ENCODE results near the gene ELMOD3.

ELMOD3 gene

GRCh38 chr2:85355073-85355410 is 473 bp downstream of the ELMOD3 start:
- Histone ChIP-seq H3K36me3 (replicated peaks; ENCODE audit: insufficient read depth, low read length) (no peaks in the 10 kb centered on the region), H3K9me3 (replicated peaks; ENCODE audit: insufficient read depth, low read length) (no peaks in the 10 kb centered on the region), H3K79me2 (ENCODE audit: low read length) (peaks cover 35% of the 10 kb centered on the region), H3K4me3 (ENCODE audit: low read length) (peak overlapping the region; percentile 96), H3K9me2 (replicated peaks; ENCODE audit: insufficient read depth, low read length) (no peaks in the 10 kb centered on the region), H3K4me2 (ENCODE audit: low read depth, low read length) (peak overlapping the region; percentile 80), H3K9ac (ENCODE audit: low read length) (peak overlapping the region; percentile 77), H2AFZ (ENCODE audit: low read length) (peak overlapping the region; percentile 88), H4K20me1 (ENCODE audit: insufficient read depth, low read length) (no peaks in the 10 kb centered on the region), H3K4me1 (ENCODE audit: low read length) (peaks cover 11% of the 10 kb centered on the region; the same call in 1 of the 2 replicates), H3F3A (ENCODE audit: insufficient read depth, low read length) (peaks cover 5% of the 10 kb centered on the region; the same call in 1 of the 2 replicates), H3K27me3 (replicated peaks; ENCODE audit: insufficient read depth, low read length) (no peaks in the 10 kb centered on the region), H3K27ac (ENCODE audit: low read length) (peak overlapping the region; percentile 20; the same call in 1 of the 2 replicates)
- no peak for DNase-seq
- TF ChIP-seq EZH2 (optimal IDR thresholded peaks at IDR 0.05; ENCODE audit: low read depth, low read length) (no peak), EZH2phosphoT487 (IDR thresholded peaks at IDR 0.05; ENCODE audit: low read length) (no peak), CTCF (IDR thresholded peaks at IDR 0.05; ENCODE audit: low read length) (no peak)

- H3F3A ChIP-seq (ENCODE audit: insufficient read depth, low read length), result peaks cover 5% of the 10 kb centered on the region; the same call in 1 of the 2 replicates
- no peaks in the 10 kb centered on the region for H3K27me3 ChIP-seq (replicated peaks; ENCODE audit: insufficient read depth, low read length)
- no peaks in the 10 kb centered on the region for H3K9me3 ChIP-seq (replicated peaks; ENCODE audit: insufficient read depth, low read length)
- DNase-seq, result no peak
- no peaks in the 10 kb centered on the region for H3K9me2 ChIP-seq (replicated peaks; ENCODE audit: insufficient read depth, low read length)
- peaks cover 11% of the 10 kb centered on the region; the same call in 1 of the 2 replicates for H3K4me1 ChIP-seq (ENCODE audit: low read length)
- H4K20me1 ChIP-seq (ENCODE audit: insufficient read depth, low read length), result no peaks in the 10 kb centered on the region
- peak overlapping the region; percentile 80 for H3K4me2 ChIP-seq (ENCODE audit: low read depth, low read length)
- TF ChIP-seq EZH2 (optimal IDR thresholded peaks at IDR 0.05; ENCODE audit: low read depth, low read length) (no peak), EZH2phosphoT487 (IDR thresholded peaks at IDR 0.05; ENCODE audit: low read length) (no peak), CTCF (IDR thresholded peaks at IDR 0.05; ENCODE audit: low read length) (no peak)
- peak overlapping the region; percentile 77; the same call in 1 of the 2 replicates for H3K9ac ChIP-seq (ENCODE audit: low read length)
- peaks cover 35% of the 10 kb centered on the region for H3K79me2 ChIP-seq (ENCODE audit: low read length)
- H3K4me3 ChIP-seq (ENCODE audit: low read length), result peak overlapping the region; percentile 96
- no peak overlapping the region for H2AFZ ChIP-seq (ENCODE audit: low read length)
- H3K27ac ChIP-seq (ENCODE audit: low read length), result no peak overlapping the region
- no peaks in the 10 kb centered on the region for H3K36me3 ChIP-seq (replicated peaks; ENCODE audit: insufficient read depth, low read length)
Observed at GRCh38 chr2:85355521-85355920, 952 bp downstream of the ELMOD3 start.

- no peaks in the 10 kb centered on the region for H3K27me3 ChIP-seq (replicated peaks; ENCODE audit: insufficient read depth, low read length)
- no peaks in the 10 kb centered on the region for H4K20me1 ChIP-seq (ENCODE audit: insufficient read depth, low read length)
- H3K79me2 ChIP-seq (ENCODE audit: low read length), result peaks cover 35% of the 10 kb centered on the region
- no peak for DNase-seq
- no peak overlapping the region for H3K4me2 ChIP-seq (ENCODE audit: low read depth, low read length)
- H3K9me3 ChIP-seq (replicated peaks; ENCODE audit: insufficient read depth, low read length), result no peaks in the 10 kb centered on the region
- H3K4me1 ChIP-seq (ENCODE audit: low read length), result peaks cover 11% of the 10 kb centered on the region; the same call in 1 of the 2 replicates
- H3K9me2 ChIP-seq (replicated peaks; ENCODE audit: insufficient read depth, low read length), result no peaks in the 10 kb centered on the region
- no peaks in the 10 kb centered on the region for H3K36me3 ChIP-seq (replicated peaks; ENCODE audit: insufficient read depth, low read length)
- no peak overlapping the region for H3K27ac ChIP-seq (ENCODE audit: low read length)
- no peak overlapping the region for H3K4me3 ChIP-seq (ENCODE audit: low read length)
- H2AFZ ChIP-seq (ENCODE audit: low read length), result no peak overlapping the region
- peaks cover 5% of the 10 kb centered on the region; the same call in 1 of the 2 replicates for H3F3A ChIP-seq (ENCODE audit: insufficient read depth, low read length)
- H3K9ac ChIP-seq (ENCODE audit: low read length), result no peak overlapping the region
- TF ChIP-seq EZH2phosphoT487 (IDR thresholded peaks at IDR 0.05; ENCODE audit: low read length) (no peak), CTCF (IDR thresholded peaks at IDR 0.05; ENCODE audit: low read length) (no peak), EZH2 (optimal IDR thresholded peaks at IDR 0.05; ENCODE audit: low read depth, low read length) (no peak)
Observed at GRCh38 chr2:85356186-85356585, 1.6 kb downstream of the ELMOD3 start.
